Activated CD4-positive, alpha-beta T cell treated with anti-CD3 and anti-CD28 coated beads for 36 hours (primary cell): ENCODE results near the gene UBE2E1. TPM values are rescaled to one million over a fixed set of nuclear protein-coding genes. Genes with fewer than 3 reads are reported as not detected.
A peak's percentile ranks its signal among the peaks of the same experiment; 100 is the strongest.
"Not testable (repeated sequence)": the region's sequence is repeated elsewhere in the genome, so short reads cannot be mapped to it uniquely, and the experiment has no call there.

ENCODE experiments used
- ATAC-seq: fragments of 200-7000 bp; cut with Tn5 transposase; one replicate; pipeline ENCODE4 v1.10.0; 2021; ENCODE audit warnings: mild to moderate bottlenecking, moderate library complexity
- CTCF ChIA-PET: fragments of 350-600 bp; sonication (Branson Sonifier 250); formaldehyde crosslinking; loops from one replicate; lab custom pipeline; 2021; ENCODE audit warnings: antibody characterized with exemption; lab: Charles Lee
- POLR2A ChIA-PET: fragments of 350-600 bp; sonication (Branson Sonifier 250); formaldehyde crosslinking; loops from one replicate; lab custom pipeline; 2021; ENCODE audit warnings: antibody characterized with exemption, inconsistent platforms; lab: Charles Lee
- DNase-seq: peaks from one replicate; pipeline ENCODE4 v3.0.0-alpha.2; 2020
- H3K27ac Mint-ChIP-seq: one replicate; pipeline ENCODE4 v1.8.0; 2021; ENCODE audit warnings: mixed read lengths
- H3K27me3 Mint-ChIP-seq: one replicate; pipeline ENCODE4 v1.8.0; 2021; ENCODE audit warnings: mixed read lengths
- H3K36me3 Mint-ChIP-seq: one replicate; pipeline ENCODE4 v1.8.0; 2021; ENCODE audit warnings: low read depth, mixed read lengths
- H3K4me1 Mint-ChIP-seq: one replicate; pipeline ENCODE4 v1.8.0; 2021; ENCODE audit warnings: mixed read lengths
- H3K4me3 Mint-ChIP-seq: one replicate; pipeline ENCODE4 v1.8.0; 2021; ENCODE audit warnings: mild to moderate bottlenecking, moderate library complexity, mixed read lengths
- H3K9me3 Mint-ChIP-seq: one replicate; pipeline ENCODE4 v1.8.0; 2021; ENCODE audit warnings: low read depth, mixed read lengths
- intact Hi-C, 2 experiments: fragments of 100-400 bp; cut with DNase I in 1 of 2; cut with micrococcal nuclease in 1 of 2; formaldehyde crosslinking; loops; one replicate each; pipeline versions ENCODE4 v1.14.2 to v1.15.1; 2022 to 2024; cut with DNase I, micrococcal nuclease
- total RNA-seq, 2 experiments: library from RNA; stranded (reverse); gene quantifications; one replicate each; pipeline ENCODE4 v1.2.3, GENCODE V29; 2021

The UBE2E1 gene
- total RNA-seq, 2 experiments from 2014 or later, result 86.3 to 93.8 TPM

DNA sequence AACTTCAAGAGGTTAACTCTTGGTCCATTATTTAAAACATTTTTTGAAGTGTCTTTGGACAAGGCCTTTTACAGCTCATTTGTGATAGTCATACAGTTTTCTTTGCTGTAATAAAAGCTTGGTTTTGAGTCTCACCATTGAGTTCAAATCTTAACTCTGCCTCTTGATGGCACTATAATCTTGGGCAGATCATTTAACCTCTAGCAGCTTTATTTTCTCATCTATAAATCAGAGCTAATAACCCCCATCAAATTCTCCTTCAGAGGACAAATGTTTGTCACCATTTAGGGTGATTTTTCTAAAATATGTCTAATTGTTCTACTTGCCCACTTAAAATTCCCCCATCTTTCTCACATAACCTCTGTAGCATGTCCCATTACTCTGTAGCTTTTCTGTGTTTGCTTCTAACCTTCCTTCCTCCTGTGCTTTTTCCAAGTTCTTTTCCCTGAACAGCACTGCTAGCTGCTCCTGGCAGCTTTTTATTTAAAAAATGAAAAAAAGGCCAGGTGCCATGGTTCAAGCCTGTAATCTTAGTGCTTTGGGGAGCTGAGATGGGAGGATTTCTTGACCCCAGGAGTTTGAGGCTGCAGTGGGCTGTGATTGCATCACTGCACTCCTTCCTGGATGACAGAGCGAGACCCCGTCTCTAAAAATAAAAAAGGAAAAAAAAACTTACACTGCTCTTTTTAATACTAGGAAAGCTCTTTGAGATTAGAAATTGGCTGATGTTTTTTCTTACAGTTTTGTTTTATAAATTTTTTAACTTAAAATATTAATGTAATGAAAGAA, 28.5 kb downstream of the UBE2E1 start:
- ATAC-seq, result no peak
- intact Hi-C loops, result no loop called here
- CTCF ChIA-PET, result interaction anchor here (0.9 to 3.4 kb wide), 3 partner anchors 25 to 57 kb away, joined by 3 to 15 read pairs (median 3); no protein-coding TSS in a partner anchor
- no peak overlapping the region for H3K4me3 Mint-ChIP-seq
- H3K27ac Mint-ChIP-seq, result no peak overlapping the region
- H3K4me1 Mint-ChIP-seq, result peaks cover 49% of the 10 kb centered on the region
- no peaks in the 10 kb centered on the region for H3K36me3 Mint-ChIP-seq
- DNase-seq, result no peak
- POLR2A ChIA-PET, result no interaction called here
- H3K27me3 Mint-ChIP-seq, result no peaks in the 10 kb centered on the region
- H3K9me3 Mint-ChIP-seq, result no peaks in the 10 kb centered on the region

DNA sequence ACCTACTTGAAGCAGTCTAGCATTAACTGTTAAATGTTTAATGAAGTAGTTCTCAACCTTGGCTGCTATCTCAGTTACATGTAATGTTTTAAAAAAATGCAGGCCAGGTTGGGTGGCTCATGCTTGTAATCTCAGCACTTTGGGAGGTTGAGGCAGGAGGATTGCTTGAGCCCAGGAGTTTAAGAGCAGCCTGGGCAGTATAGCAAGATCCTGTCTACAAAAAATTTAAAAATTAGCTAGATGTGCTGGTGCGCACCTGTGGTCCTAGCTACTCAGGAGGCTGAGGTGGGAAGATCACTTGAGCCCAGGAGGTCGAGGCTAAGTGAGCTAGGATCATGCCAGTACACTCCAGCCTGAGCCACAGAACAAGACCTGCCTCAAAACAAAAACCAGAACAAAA, 29.3 kb downstream of the UBE2E1 start:
- ChIA-PET CTCF (interaction anchor here (0.9 to 3.4 kb wide), 2 partner anchors 30 to 56 kb away, joined by 3 to 15 read pairs; no protein-coding TSS in a partner anchor), POLR2A (no interaction called here)
- Mint-ChIP-seq H3K9me3 (no peaks in the 10 kb centered on the region), H3K4me1 (peaks cover 47% of the 10 kb centered on the region), H3K36me3 (no peaks in the 10 kb centered on the region), H3K27ac (no peak overlapping the region), H3K4me3 (no peak overlapping the region), H3K27me3 (no peaks in the 10 kb centered on the region)
- intact Hi-C loops, result no loop called here
- DNase-seq (no peak), ATAC-seq (no peak)

DNA sequence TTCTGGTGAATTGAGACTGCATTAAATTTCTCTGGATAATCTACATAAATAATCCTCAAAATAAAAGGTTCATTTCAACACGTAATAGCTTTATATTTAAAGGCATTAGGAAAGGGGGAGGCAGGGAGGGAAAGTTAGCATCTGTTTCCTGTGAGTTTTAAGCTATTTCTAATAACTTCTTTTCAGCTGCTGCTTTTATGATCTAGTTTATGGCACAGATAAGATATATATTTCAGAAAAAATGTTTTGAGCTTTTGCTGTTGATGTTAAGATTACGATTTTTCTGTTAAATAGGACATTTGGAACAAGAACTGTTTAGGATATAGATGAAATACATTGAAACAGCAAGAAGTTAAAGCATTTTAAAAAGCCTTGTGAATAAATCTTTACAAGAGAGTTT, 30.0 kb downstream of the UBE2E1 start:
- ChIA-PET POLR2A (no interaction called here), CTCF (interaction anchor here (1.1 to 3.4 kb wide), 3 partner anchors 26 to 55 kb away, joined by 3 to 15 read pairs (median 3); no protein-coding TSS in a partner anchor)
- no peak overlapping the region for H3K4me3 Mint-ChIP-seq
- H3K27me3 Mint-ChIP-seq, result no peaks in the 10 kb centered on the region
- H3K9me3 Mint-ChIP-seq, result no peaks in the 10 kb centered on the region
- ATAC-seq (no peak), DNase-seq (no peak)
- H3K27ac Mint-ChIP-seq, result no peak overlapping the region
- H3K36me3 Mint-ChIP-seq, result no peaks in the 10 kb centered on the region
- intact Hi-C loops, result no loop called here
- peaks cover 46% of the 10 kb centered on the region for H3K4me1 Mint-ChIP-seq

DNA sequence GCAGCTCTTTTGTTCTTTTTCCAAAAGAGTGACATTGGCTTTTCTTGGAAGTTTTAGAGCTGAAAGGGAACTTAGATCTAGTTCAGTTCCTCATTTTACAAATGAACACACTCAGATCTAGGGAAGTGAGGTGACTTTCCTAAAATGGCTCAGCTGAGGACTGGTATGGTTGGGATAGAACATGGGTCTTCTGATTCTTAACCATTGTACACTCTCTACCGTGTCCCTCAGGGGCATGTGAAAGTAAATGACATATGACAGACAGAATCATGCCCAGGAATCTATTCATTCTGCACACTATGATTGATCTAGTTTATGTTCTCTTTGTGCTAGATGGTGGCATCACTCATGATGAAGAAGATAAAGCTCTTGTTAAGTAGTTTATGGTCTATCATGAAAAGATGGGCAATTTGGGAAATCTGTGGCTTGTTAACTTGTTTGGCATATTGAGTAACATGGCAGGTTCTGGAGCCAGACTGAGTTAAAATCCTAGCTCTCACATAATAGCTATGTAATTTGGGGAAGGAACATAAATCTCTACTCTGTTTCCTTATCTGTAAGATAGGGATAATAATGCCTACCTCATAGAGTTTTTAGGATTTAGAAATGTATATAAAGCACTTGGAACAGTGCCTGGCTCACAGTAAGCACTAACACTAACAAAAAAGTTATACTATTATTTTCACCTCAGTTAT, 30.9 kb downstream of the UBE2E1 start:
- ATAC-seq, result peak; percentile 66
- Mint-ChIP-seq H3K9me3 (no peaks in the 10 kb centered on the region), H3K27ac (no peak overlapping the region), H3K27me3 (no peaks in the 10 kb centered on the region), H3K36me3 (no peaks in the 10 kb centered on the region), H3K4me3 (no peak overlapping the region), H3K4me1 (peaks cover 43% of the 10 kb centered on the region)
- no peak for DNase-seq
- CTCF ChIA-PET, result interaction anchor here (0.6 to 3.4 kb wide), 5 partner anchors 10 to 54 kb away, joined by 3 to 15 read pairs (median 3); no protein-coding TSS in a partner anchor
- POLR2A ChIA-PET, result no interaction called here
- intact Hi-C loops, result no loop called here

DNA sequence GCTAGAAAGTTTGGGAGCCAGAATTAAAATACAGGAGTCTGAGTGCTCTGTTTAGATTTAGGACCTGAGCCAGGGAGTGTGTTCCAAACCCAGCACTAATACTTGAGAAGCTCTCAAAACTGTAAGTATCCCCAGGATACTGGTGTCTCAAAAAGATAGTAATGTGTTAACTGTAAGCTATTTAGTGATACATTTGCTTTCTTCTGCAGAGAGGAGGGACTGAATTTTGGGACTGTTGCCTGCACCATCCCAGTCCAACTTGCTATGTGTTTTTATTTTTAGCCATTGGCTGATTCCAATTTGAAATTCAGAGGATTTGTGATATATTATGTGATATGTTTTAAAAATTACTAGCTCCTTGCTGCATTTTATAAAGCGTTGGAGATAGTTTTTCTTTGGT, 31.5 kb downstream of the UBE2E1 start:
- no peak for DNase-seq
- POLR2A ChIA-PET, result no interaction called here
- Mint-ChIP-seq H3K27me3 (no peaks in the 10 kb centered on the region), H3K9me3 (no peaks in the 10 kb centered on the region), H3K4me3 (no peak overlapping the region), H3K4me1 (peaks cover 41% of the 10 kb centered on the region), H3K36me3 (no peaks in the 10 kb centered on the region), H3K27ac (no peak overlapping the region)
- CTCF ChIA-PET, result interaction anchor here (0.6 to 1.3 kb wide), 3 partner anchors 9 to 25 kb away, joined by 3 to 4 read pairs (median 3); no protein-coding TSS in a partner anchor
- intact Hi-C loops, result no loop called here
- ATAC-seq, result no peak

DNA sequence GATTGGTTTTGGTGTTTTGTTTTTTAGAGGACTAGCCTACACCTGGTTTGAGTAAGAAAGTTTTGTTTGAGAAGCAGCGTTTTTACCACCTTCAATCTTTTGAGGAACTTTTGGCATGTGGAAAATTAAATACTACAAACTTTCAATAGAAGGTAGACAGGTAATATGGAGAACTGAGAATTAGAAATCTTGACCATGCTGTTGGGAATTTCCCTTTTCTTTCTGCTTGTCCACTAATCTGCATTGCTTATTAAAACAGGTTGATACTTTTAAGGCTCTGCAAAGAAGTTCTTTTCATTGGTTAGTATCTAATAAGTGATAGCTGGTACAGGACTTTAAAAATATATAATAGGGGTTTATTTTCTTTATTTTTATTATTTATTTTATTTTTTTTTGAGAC, 31.9 kb downstream of the UBE2E1 start:
- intact Hi-C loops, result no loop called here
- Mint-ChIP-seq H3K4me3 (no peak overlapping the region), H3K9me3 (no peaks in the 10 kb centered on the region), H3K27me3 (no peaks in the 10 kb centered on the region), H3K36me3 (no peaks in the 10 kb centered on the region), H3K27ac (no peak overlapping the region), H3K4me1 (peaks cover 41% of the 10 kb centered on the region)
- ATAC-seq (no peak), DNase-seq (no peak)
- ChIA-PET CTCF (interaction anchor here (0.6 to 0.7 kb wide), 2 partner anchors 9 to 13 kb away, joined by 3 to 4 read pairs; no protein-coding TSS in a partner anchor), POLR2A (no interaction called here)

DNA sequence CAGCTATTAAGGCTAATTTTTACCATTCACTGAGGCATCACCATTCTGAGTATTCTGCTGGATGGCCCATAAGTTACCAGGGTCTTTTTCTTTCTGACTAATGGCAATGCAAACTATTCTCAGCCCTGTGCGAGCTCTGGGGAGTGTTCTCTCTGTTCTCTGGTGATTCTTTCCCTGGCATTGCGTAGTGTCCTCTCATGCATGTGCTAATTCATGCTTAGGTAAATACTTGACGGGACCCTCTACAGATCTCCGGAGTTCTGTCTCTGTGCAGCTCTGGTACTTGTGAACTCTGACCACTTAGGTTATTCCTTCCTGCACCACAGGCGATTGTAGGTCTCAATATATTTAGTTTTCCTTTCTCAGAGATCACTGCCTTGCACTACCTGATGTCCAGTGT, 34.8 kb downstream of the UBE2E1 start:
- DNase-seq, result no peak
- Mint-ChIP-seq H3K27me3 (no peaks in the 10 kb centered on the region), H3K36me3 (peaks cover 2% of the 10 kb centered on the region), H3K4me1 (peaks cover 52% of the 10 kb centered on the region), H3K4me3 (no peak overlapping the region), H3K9me3 (no peaks in the 10 kb centered on the region), H3K27ac (no peak overlapping the region)
- intact Hi-C loops, result no loop called here
- POLR2A ChIA-PET, result interaction anchor here (0.7 kb wide), 1 partner anchor 194 kb away, joined by 6 read pairs; no protein-coding TSS in a partner anchor
- no peak for ATAC-seq
- CTCF ChIA-PET, result no interaction called here

DNA sequence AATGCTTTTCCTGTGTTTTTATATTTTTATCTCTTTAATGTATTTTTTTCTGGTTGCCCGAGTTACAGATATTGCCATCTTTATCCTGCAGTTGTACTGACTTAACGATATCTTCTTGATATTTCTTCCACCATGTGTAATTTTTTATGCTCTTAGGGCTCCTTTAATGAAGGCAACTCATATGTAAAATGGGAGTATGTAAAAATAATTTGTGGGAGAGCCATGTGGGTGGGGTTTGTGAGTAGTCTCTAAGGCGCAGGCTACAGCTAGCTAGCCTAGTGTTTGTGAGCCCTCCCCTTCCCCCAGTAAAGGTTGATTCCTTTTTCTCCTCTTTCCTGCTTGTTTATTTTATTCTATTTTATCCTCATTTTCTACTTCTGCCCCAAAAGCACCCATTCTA, 38.1 kb downstream of the UBE2E1 start:
- ChIA-PET CTCF (no interaction called here), POLR2A (interaction anchor here (0.6 kb wide), 1 partner anchor 70 kb away, joined by 3 read pairs; no protein-coding TSS in a partner anchor)
- DNase-seq (no peak), ATAC-seq (no peak)
- Mint-ChIP-seq H3K9me3 (no peaks in the 10 kb centered on the region), H3K4me1 (peaks cover 42% of the 10 kb centered on the region), H3K36me3 (peaks cover 2% of the 10 kb centered on the region), H3K4me3 (no peak overlapping the region), H3K27me3 (no peaks in the 10 kb centered on the region), H3K27ac (no peak overlapping the region)
- intact Hi-C loops, result no loop called here

DNA sequence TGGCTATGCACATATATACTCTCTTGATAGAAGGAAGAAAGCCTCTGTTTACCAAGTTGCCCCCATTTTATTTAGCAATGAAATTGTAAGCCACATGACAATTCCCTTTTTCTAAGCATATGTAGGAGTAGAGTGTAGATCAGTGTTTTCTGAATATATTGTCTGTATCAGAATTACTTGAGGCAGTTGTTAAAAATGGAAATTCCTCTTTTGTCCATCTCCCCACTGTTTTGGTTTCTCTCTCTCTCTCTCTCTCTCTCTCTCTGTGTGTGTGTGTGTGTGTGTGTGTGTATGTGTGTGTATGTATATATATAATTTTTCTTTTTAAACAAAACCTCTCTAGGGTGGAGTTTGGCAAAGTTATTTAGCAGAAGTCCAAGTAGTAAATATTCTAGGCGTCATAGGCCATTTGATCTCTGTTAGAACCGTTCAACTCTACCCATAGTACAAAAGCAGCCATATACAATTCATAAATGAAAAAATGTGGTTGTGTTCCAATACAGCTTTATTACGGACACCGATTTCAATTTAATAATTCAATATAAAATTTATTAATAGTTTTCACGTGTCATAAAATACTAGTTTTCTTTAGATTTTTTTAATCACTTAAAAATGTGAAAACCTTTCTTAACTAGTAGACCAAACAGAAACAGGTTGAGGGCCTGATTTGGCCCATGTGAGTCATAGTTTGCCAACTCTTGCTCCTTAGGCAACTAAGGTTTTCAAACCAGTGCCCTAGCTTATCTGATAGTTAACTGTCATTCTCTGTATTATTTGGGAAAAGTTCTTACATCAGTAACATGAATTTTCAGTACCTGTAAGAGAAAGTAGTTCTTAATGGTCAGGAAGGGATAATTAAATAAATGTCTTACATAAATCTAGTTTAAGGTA, 39.8 kb downstream of the UBE2E1 start:
- ChIA-PET CTCF (interaction anchor here (0.8 kb wide), 1 partner anchor 15 kb away, joined by 3 read pairs; no protein-coding TSS in a partner anchor), POLR2A (no interaction called here)
- ATAC-seq (no peak), DNase-seq (no peak)
- intact Hi-C loops, result no loop called here
- Mint-ChIP-seq H3K36me3 (peaks cover 5% of the 10 kb centered on the region), H3K4me3 (no peak overlapping the region), H3K9me3 (peaks cover 2% of the 10 kb centered on the region), H3K27me3 (no peaks in the 10 kb centered on the region), H3K4me1 (peaks cover 32% of the 10 kb centered on the region), H3K27ac (no peak overlapping the region)

DNA sequence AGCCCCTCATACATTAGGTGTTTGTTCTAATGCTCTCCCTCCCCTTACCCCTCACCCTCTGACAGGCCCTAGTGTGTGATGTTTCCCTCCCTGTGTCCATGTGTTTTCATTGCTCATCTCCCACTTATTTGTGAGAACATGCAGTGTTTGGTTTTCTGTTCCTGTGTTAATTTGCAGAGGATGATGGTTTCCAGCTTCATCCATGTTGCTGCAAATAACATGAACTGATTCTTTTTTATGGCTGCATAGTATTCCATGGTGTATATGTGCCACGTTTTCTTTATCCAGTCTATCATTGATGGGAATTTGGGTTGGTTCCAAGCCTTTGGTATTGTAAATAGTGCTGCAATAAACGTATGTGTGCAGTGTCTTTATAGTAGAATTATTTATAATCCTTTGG, 43.7 kb downstream of the UBE2E1 start:
- intact Hi-C loops, ATAC-seq, POLR2A ChIA-PET, H3K4me3 Mint-ChIP-seq, CTCF ChIA-PET, DNase-seq, H3K27me3 Mint-ChIP-seq, H3K9me3 Mint-ChIP-seq, H3K27ac Mint-ChIP-seq: not testable (repeated sequence)
- Mint-ChIP-seq H3K4me1 (peaks cover 17% of the 10 kb centered on the region), H3K36me3 (peaks cover 22% of the 10 kb centered on the region)

DNA sequence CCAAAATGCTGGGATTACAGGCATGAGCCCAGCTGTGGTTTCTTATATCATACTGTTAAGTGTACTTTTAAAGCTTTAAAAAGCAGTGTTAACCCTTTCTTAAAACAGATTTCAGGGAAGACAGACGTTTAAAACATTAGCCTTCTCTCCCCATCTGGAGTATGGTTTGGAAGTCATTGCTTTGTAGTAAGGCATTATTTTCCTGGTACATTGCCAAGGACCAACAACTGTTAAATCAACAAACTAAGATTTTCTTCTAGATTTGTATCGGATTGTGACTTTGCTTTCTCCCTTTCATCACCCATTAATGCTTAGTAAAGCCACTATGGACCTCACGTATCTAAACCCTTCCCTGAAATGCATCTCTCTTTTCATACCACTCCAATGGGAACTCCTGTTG, 50.5 kb downstream of the UBE2E1 start:
- ChIA-PET POLR2A (no interaction called here), CTCF (interaction anchor here (0.8 kb wide), 1 partner anchor 663 kb away, joined by 3 read pairs; no protein-coding TSS in a partner anchor)
- intact Hi-C loops, result no loop called here
- H3K36me3 Mint-ChIP-seq, result peaks cover 22% of the 10 kb centered on the region
- ATAC-seq (no peak), DNase-seq (no peak)
- peaks cover 48% of the 10 kb centered on the region for H3K4me1 Mint-ChIP-seq
- no peaks in the 10 kb centered on the region for H3K27me3 Mint-ChIP-seq
- no peak overlapping the region for H3K27ac Mint-ChIP-seq
- H3K9me3 Mint-ChIP-seq, result peaks cover 4% of the 10 kb centered on the region
- no peak overlapping the region for H3K4me3 Mint-ChIP-seq
